ENCODE results near the gene KCNH6. TPM values are rescaled to one million over a fixed set of nuclear protein-coding genes. Genes with fewer than 3 reads are reported as not detected.

KCNH6 gene
- total RNA-seq, 2 experiments from 2014 or later, result not detected

DNA sequence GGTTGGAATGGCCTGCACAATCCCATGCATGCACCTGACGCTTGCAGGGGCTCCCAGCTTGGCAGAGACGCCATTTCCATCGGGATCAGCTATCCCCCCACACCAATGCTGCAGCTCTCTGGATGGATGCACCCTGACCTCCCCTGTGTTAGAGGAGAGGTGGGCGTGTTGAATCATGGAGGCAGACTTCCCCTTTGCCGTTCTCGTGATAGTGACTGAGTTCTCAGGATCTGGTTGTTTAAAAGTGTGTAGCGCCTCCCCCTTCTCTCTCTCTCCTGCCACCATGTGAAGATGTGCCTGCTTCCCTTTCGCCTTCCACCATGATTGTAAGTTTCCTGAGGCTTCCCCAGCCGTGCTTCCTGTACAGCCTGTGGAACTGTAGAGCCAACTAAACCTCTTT lies 17.8 kb upstream of the KCNH6 start:
- ATAC-seq (no peak), DNase-seq (no peak)
- peaks cover 3% of the 10 kb centered on the region for H3K9me3 Mint-ChIP-seq (ENCODE audit: low read depth)
- no peak overlapping the region for H3K27ac Mint-ChIP-seq
- H3K4me1 Mint-ChIP-seq, result no peaks in the 10 kb centered on the region
- CTCF ChIA-PET, result no interaction called here
- peaks cover 35% of the 10 kb centered on the region for H3K27me3 Mint-ChIP-seq
- no peak overlapping the region for H3K4me3 Mint-ChIP-seq
- no peaks in the 10 kb centered on the region for H3K36me3 Mint-ChIP-seq

DNA sequence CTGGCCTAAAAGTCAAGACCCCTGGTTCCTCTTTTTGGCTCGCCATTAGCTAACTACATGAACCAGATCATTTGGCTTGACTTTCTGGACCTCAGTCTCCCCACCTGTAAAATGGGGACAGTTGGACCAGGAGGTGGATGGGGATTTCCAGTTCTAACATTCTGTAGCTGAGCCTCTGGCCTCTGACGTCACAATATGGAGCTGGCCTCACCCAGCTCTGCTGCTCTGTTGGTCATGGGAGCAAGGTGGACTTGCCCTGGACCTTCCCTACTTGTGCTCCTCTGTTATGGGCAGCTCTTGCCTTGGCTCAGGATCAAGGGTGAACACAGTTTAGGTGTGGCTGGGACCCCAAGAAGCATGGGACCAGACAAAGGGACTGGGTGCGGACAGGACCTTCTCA lies 16.5 kb upstream of the KCNH6 start:
- no peaks in the 10 kb centered on the region for H3K4me1 Mint-ChIP-seq
- H3K4me3 Mint-ChIP-seq, result no peak overlapping the region
- DNase-seq (no peak), ATAC-seq (no peak)
- peaks cover 3% of the 10 kb centered on the region for H3K9me3 Mint-ChIP-seq (ENCODE audit: low read depth)
- CTCF ChIA-PET, result no interaction called here
- peaks cover 28% of the 10 kb centered on the region for H3K27me3 Mint-ChIP-seq
- H3K27ac Mint-ChIP-seq, result no peak overlapping the region
- H3K36me3 Mint-ChIP-seq, result no peaks in the 10 kb centered on the region

DNA sequence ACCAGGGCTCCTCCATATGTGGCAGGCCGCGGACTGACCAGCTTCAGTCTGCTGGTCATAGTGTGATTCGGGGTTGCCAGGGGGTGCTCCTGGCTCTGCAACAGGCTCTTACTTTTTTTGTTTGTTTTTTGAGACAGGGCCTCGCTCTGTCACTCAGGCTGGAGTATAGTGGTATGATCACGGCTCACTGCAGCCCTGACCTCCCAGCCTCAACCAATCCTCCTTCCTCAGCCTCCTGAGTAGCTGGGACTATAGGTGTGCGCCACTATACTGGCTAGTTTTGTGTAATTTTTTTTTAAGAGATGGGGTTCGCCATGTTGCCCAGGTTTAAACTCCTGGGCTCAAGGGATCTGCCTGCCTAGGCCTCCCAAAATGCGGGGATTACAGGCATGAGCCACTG lies 11.8 kb upstream of the KCNH6 start:
- Mint-ChIP-seq H3K4me3 (no peak overlapping the region), H3K27me3 (peaks cover 7% of the 10 kb centered on the region), H3K4me1 (no peaks in the 10 kb centered on the region), H3K27ac (no peak overlapping the region), H3K9me3 (ENCODE audit: low read depth) (no peaks in the 10 kb centered on the region), H3K36me3 (no peaks in the 10 kb centered on the region)
- ATAC-seq (no peak), DNase-seq (no peak)
- CTCF ChIA-PET, result no interaction called here

- Mint-ChIP-seq H3K4me3 (no peak overlapping the region), H3K36me3 (no peaks in the 10 kb centered on the region), H3K27ac (no peak overlapping the region), H3K4me1 (peaks cover 6% of the 10 kb centered on the region), H3K27me3 (peaks cover 7% of the 10 kb centered on the region), H3K9me3 (ENCODE audit: low read depth) (no peaks in the 10 kb centered on the region)
- DNase-seq (no peak), ATAC-seq (no peak)
- CTCF ChIA-PET, result no interaction called here
Observed at GRCh38 chr17:63512388-63512787, 10.8 kb upstream of the KCNH6 start.

- H3K4me3 Mint-ChIP-seq, result no peak overlapping the region
- no peak for DNase-seq
- CTCF ChIA-PET, result no interaction called here
- no peaks in the 10 kb centered on the region for H3K9me3 Mint-ChIP-seq (ENCODE audit: low read depth)
- no peak for ATAC-seq
- H3K27ac Mint-ChIP-seq, result no peak overlapping the region
- no peaks in the 10 kb centered on the region for H3K36me3 Mint-ChIP-seq
- H3K27me3 Mint-ChIP-seq, result peaks cover 7% of the 10 kb centered on the region
- peaks cover 6% of the 10 kb centered on the region for H3K4me1 Mint-ChIP-seq
Observed at GRCh38 chr17:63512896-63513644, 10.1 kb upstream of the KCNH6 start.

GRCh38 chr17:63514477-63514876 lies 8.7 kb upstream of the KCNH6 start:
- H3K27ac Mint-ChIP-seq, result no peak overlapping the region
- H3K9me3 Mint-ChIP-seq (ENCODE audit: low read depth), result no peaks in the 10 kb centered on the region
- peaks cover 7% of the 10 kb centered on the region for H3K27me3 Mint-ChIP-seq
- H3K4me1 Mint-ChIP-seq, result peaks cover 6% of the 10 kb centered on the region
- CTCF ChIA-PET, result no interaction called here
- no peak overlapping the region for H3K4me3 Mint-ChIP-seq
- ATAC-seq (no peak), DNase-seq (no peak)
- H3K36me3 Mint-ChIP-seq, result no peaks in the 10 kb centered on the region

GRCh38 chr17:63514974-63515373 lies 8.2 kb upstream of the KCNH6 start:
- ATAC-seq, result no peak
- H3K27ac Mint-ChIP-seq, result no peak overlapping the region

GRCh38 chr17:63515426-63515825 lies 7.7 kb upstream of the KCNH6 start:
- H3K27ac Mint-ChIP-seq, result no peak overlapping the region
- H3K9me3 Mint-ChIP-seq (ENCODE audit: low read depth), result no peaks in the 10 kb centered on the region
- H3K27me3 Mint-ChIP-seq, result peaks cover 7% of the 10 kb centered on the region
- H3K36me3 Mint-ChIP-seq, result no peaks in the 10 kb centered on the region
- H3K4me1 Mint-ChIP-seq, result peaks cover 6% of the 10 kb centered on the region
- CTCF ChIA-PET, result no interaction called here
- no peak for ATAC-seq
- no peak overlapping the region for H3K4me3 Mint-ChIP-seq
- DNase-seq, result no peak

More at GRCh38 chr17:63514974-63515373, 8.2 kb upstream of the KCNH6 start:
- H3K4me3 Mint-ChIP-seq, result no peak overlapping the region
- no peaks in the 10 kb centered on the region for H3K9me3 Mint-ChIP-seq (ENCODE audit: low read depth)
- no peaks in the 10 kb centered on the region for H3K36me3 Mint-ChIP-seq
- DNase-seq, result no peak
- peaks cover 7% of the 10 kb centered on the region for H3K27me3 Mint-ChIP-seq
- peaks cover 6% of the 10 kb centered on the region for H3K4me1 Mint-ChIP-seq
- CTCF ChIA-PET, result no interaction called here

DNA sequence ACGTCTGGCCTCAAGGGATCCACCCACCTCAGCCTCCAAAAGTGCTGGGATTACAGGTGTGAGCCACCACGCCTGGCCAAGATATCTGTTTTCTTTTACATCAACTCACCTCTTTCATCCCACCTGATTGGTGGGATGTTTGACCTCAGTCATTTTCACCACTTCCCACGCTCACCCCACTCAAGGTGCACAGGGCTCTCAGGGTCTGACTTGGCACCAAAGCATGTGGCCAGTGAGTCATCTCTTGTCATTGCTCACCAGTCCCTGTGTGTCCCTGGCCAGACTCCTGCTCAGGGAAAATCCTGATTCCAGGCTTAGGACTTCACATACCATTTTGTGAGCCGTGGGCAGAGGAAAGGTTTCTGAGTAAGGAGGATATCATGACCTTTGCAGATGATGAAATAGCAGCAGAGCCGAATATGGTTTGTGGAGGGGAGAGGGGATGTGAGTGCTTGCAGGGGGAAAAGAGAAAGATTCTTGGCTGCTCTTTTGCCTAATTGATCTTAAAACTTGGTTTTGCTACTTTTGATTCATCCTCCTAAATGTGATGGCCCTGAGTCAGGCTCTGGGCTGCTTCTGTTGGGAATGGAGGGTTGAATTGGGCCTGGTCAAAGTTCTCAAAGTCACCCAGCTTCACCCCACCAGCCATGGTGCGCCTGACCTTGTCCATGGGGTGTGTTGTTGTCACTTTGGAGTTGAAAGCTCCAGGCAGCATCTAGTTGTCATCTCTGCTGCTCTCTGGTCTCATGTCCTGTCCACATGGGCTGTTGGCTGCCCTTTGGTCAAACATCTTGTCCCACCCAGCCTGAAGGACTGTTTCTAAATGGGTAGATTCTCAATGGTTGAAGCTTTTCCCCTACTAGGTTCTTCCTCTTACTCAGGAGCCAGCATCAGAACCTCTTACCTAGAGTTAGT lies 6.0 kb upstream of the KCNH6 start:
- CTCF ChIA-PET, result no interaction called here
- Mint-ChIP-seq H3K36me3 (no peaks in the 10 kb centered on the region), H3K4me1 (peaks cover 6% of the 10 kb centered on the region), H3K9me3 (ENCODE audit: low read depth) (no peaks in the 10 kb centered on the region), H3K27me3 (peaks cover 9% of the 10 kb centered on the region), H3K4me3 (no peak overlapping the region), H3K27ac (no peak overlapping the region)
- ATAC-seq, result no peak
- peak; percentile 46 for DNase-seq

DNA sequence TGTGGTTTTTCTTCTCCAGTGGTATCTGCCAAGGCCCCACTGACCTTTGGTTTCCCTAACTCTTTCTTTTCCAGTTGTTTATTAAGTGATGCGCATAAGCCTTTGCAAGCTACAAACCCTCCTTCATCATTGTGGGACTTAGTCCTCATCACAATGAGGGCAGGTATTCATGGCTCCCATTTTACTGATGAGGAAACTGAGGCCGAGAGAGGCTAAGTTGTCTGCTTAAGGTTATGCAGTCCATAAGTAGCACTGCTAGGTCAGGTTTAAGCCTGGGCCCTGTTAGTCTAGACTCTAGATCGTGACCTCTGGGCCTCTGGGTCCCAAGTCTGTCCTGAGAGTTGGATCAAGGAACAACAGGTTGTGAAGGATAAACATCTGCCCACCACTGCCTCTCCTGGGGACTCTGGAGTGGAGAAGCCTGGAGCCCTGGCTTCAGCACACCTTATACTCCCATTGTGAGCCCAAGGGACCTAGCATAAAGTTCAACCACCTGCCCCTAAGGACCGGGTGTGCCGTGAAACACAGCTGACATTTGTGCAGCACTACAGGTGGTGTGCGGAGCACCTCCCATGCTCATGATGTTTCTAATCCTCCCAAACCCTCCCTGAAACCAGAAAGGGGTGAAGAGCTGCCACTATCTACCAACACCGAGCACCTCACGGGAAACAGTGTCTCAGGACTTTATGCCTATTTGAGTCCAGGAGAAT lies 5.2 kb upstream of the KCNH6 start:
- no peaks in the 10 kb centered on the region for H3K36me3 Mint-ChIP-seq
- H3K9me3 Mint-ChIP-seq (ENCODE audit: low read depth), result no peaks in the 10 kb centered on the region
- H3K27me3 Mint-ChIP-seq, result peaks cover 9% of the 10 kb centered on the region
- no peak overlapping the region for H3K4me3 Mint-ChIP-seq
- DNase-seq (no peak), ATAC-seq (no peak)
- CTCF ChIA-PET, result no interaction called here
- no peak overlapping the region for H3K27ac Mint-ChIP-seq
- peaks cover 6% of the 10 kb centered on the region for H3K4me1 Mint-ChIP-seq

- CTCF ChIA-PET, result no interaction called here
- Mint-ChIP-seq H3K4me1 (peaks cover 9% of the 10 kb centered on the region), H3K27me3 (peaks cover 19% of the 10 kb centered on the region), H3K4me3 (no peak overlapping the region), H3K27ac (no peak overlapping the region), H3K9me3 (ENCODE audit: low read depth) (no peaks in the 10 kb centered on the region), H3K36me3 (no peaks in the 10 kb centered on the region)
- no peak for DNase-seq
- no peak for ATAC-seq
Observed at GRCh38 chr17:63519116-63519881, 3.9 kb upstream of the KCNH6 start.

DNA sequence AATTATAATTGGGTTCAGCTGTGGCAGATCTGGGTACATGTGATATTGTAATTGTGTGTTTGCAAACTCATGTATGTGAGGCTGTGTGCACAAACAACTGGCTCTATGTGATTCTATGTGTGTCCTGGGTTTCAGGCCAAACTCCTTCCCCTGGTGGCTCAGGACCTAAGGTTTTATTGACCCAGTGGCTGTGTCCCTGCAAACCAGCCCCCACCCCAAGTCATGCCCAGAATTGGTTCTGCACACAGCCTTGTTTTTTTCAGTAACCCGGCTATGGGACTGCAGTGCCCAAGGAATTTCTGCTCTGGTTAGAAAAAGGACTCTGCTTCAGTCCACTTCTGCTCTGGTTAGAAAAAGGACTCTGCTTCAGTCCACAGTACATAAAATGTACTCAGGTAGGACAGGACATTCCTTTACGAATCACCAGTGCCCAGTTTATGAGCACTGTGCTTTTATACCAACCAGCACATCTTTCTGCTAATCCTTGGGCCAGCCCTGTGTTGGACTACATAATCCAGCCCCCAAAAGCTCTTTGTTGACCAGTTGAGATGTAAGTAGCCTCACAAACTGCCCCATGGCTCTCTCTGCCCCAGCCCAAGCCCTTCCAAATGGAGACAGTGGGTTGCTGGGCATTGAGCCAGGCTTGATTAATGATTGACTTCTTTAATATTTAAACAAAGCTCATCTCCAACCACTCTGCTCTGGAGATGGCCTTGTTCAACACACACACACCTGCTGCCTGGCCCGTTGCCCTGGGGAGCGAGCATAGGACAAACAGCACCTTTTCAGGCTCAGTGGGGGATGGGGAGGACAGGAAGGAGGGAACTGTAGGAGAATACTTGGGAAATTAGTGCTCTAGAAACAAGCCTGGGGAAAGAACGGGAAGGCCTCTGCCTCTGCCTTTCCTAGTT lies 2.9 kb upstream of the KCNH6 start:
- DNase-seq (no peak), ATAC-seq (no peak)
- no peak overlapping the region for H3K4me3 Mint-ChIP-seq
- peaks cover 17% of the 10 kb centered on the region for H3K27me3 Mint-ChIP-seq
- no peaks in the 10 kb centered on the region for H3K9me3 Mint-ChIP-seq (ENCODE audit: low read depth)
- H3K4me1 Mint-ChIP-seq, result peaks cover 9% of the 10 kb centered on the region
- CTCF ChIA-PET, result no interaction called here
- H3K27ac Mint-ChIP-seq, result no peak overlapping the region
- no peaks in the 10 kb centered on the region for H3K36me3 Mint-ChIP-seq
